Liver (tissue), 9 donors: ENCODE measurements around the gene INPP4B. TPM values are rescaled to one million over a fixed set of nuclear protein-coding genes. Genes with fewer than 3 reads are reported as not detected.

Experiments used
- DNase-seq: peaks from one replicate; pipeline ENCODE4 v3.0.0-alpha.2; 2017; ENCODE audit warnings: low spot score
- H3K27ac ChIP-seq, 2 donors: one replicate each; pipeline ENCODE4 v1.7.0; 2013; ENCODE audit warnings: inconsistent platforms in 2 of 2, low read length in 2 of 2, control low read depth in 1 of 2, low read depth in 1 of 2, mild to moderate bottlenecking in 1 of 2
- H3K27me3 ChIP-seq, 4 donors: one replicate each; pipeline versions ENCODE4 v1.6.1 to v1.7.0; 2013; ENCODE audit warnings: low read length in 3 of 4, inconsistent platforms in 1 of 4, mild to moderate bottlenecking in 1 of 4, moderate library complexity in 1 of 4; ENCODE audit not compliant: control insufficient read depth in 4 of 4, insufficient read depth in 4 of 4
- H3K36me3 ChIP-seq, 4 donors: one replicate each; pipeline versions ENCODE4 v1.6.1 to v1.7.0; 2013; ENCODE audit warnings: low read length in 3 of 4, mild to moderate bottlenecking in 3 of 4, low read depth in 1 of 4, moderate library complexity in 1 of 4; ENCODE audit not compliant: control insufficient read depth in 4 of 4, insufficient read depth in 3 of 4
- H3K4me1 ChIP-seq, 4 donors: one replicate each; pipeline versions ENCODE4 v1.6.1 to v1.7.0; 2013; ENCODE audit warnings: low read length in 3 of 4, mild to moderate bottlenecking in 3 of 4, moderate library complexity in 1 of 4; ENCODE audit not compliant: control insufficient read depth in 4 of 4, insufficient read depth in 4 of 4
- H3K4me3 ChIP-seq, 3 donors: one replicate each; pipeline versions ENCODE4 v1.6.1 to v1.7.0; 2013; ENCODE audit warnings: low read length in 3 of 3, control low read depth in 1 of 3, low read depth in 1 of 3, mild to moderate bottlenecking in 1 of 3
- H3K9ac ChIP-seq, 2 donors: one replicate each; pipeline ENCODE4 v1.7.0; 2013; ENCODE audit warnings: low read length in 2 of 2, mild to moderate bottlenecking in 2 of 2, moderate library complexity in 2 of 2, control low read depth in 1 of 2, low read depth in 1 of 2
- H3K9me3 ChIP-seq, 4 donors: one replicate each; pipeline versions ENCODE4 v1.6.1 to v1.7.0; 2013; ENCODE audit warnings: low read length in 3 of 4; ENCODE audit not compliant: control insufficient read depth in 4 of 4
- CTCF ChIP-seq: fragments of 150-350 bp; IDR thresholded peaks from 2 replicates; pipeline ENCODE4 v1.5.1; 2017; ENCODE audit warnings: improper control_type of control experiment, low read depth, low read length; ENCODE audit not compliant: missing input control
- EGR1 ChIP-seq, 2 donors: IDR thresholded peaks; 2 replicates each; pipeline ENCODE4 v1.6.1; 2016 to 2018; ENCODE audit warnings: antibody characterized with exemption in 2 of 2, low read depth in 2 of 2
- FOXA1 ChIP-seq: IDR thresholded peaks from 2 replicates; pipeline ENCODE4 v1.6.1; 2016; ENCODE audit warnings: antibody characterized with exemption
- GABPA ChIP-seq, 2 donors: IDR thresholded peaks in 1 of 2; conservative IDR thresholded peaks in 1 of 2; 2 replicates each; pipeline ENCODE4 v1.6.1; 2016; ENCODE audit warnings: antibody characterized with exemption in 2 of 2, mild to moderate bottlenecking in 1 of 2, moderate library complexity in 1 of 2
- HNF4A ChIP-seq, 2 donors: conservative IDR thresholded peaks; 2 replicates each; pipeline ENCODE4 v1.6.1; 2016; ENCODE audit warnings: antibody characterized with exemption in 2 of 2, mild to moderate bottlenecking in 2 of 2
- HNF4G ChIP-seq: IDR thresholded peaks from 2 replicates; pipeline ENCODE4 v1.6.1; 2016; ENCODE audit warnings: antibody characterized with exemption
- JUND ChIP-seq, 2 donors: IDR thresholded peaks; 2 replicates each; pipeline ENCODE4 v1.6.1; 2016; ENCODE audit warnings: antibody characterized with exemption in 2 of 2
- NR2F2 ChIP-seq: IDR thresholded peaks from 2 replicates; pipeline ENCODE4 v1.6.1; 2016; ENCODE audit warnings: antibody characterized with exemption
- RAD21 ChIP-seq, 2 donors: IDR thresholded peaks; 2 replicates each; pipeline ENCODE4 v1.6.1; 2016; ENCODE audit warnings: antibody characterized with exemption in 2 of 2, mild to moderate bottlenecking in 2 of 2
- REST ChIP-seq: IDR thresholded peaks from 2 replicates; pipeline ENCODE4 v1.6.1; 2016; ENCODE audit warnings: antibody characterized with exemption, mild to moderate bottlenecking
- SP1 ChIP-seq: IDR thresholded peaks from 2 replicates; pipeline ENCODE4 v1.6.1; 2018; ENCODE audit warnings: antibody characterized with exemption, mild to moderate bottlenecking
- TAF1 ChIP-seq: conservative IDR thresholded peaks from 2 replicates; pipeline ENCODE4 v1.6.1; 2016; ENCODE audit warnings: antibody characterized with exemption, mild to moderate bottlenecking
- YY1 ChIP-seq: IDR thresholded peaks from 2 replicates; pipeline ENCODE4 v1.6.1; 2016; ENCODE audit warnings: antibody characterized with exemption, mild to moderate bottlenecking
- ZBTB33 ChIP-seq: IDR thresholded peaks from 2 replicates; pipeline ENCODE4 v1.6.1; 2016; ENCODE audit warnings: antibody characterized with exemption
- WGBS: extraction: QIAGEN DNeasy Blood & Tissue Kit; methylation state at CpG from one replicate; pipeline ENCODE4 v1.1.7; 2013; 5-methylcytosine and 5-hydroxymethylcytosine counted together
- polyA plus RNA-seq, 2 donors: library from polyadenylated mRNA; stranded (reverse) in 1 of 2; unstranded in 1 of 2; fragments of 200-250 nt in 1 of 2; fragments of >200 nt in 1 of 2; fragmentation: Nextera tagmentation in 1 of 2; extraction: Ambion mirVana in 1 of 2; gene quantifications; one replicate each; pipeline versions ENCODE4 v1.2.1 to v1.2.3, GENCODE V29; 2013 to 2015
- total RNA-seq, 2 donors: library from RNA; depleted of rRNA; stranded (reverse); fragments of >200 nt; gene quantifications; one replicate each; pipeline ENCODE4 v1.2.3, GENCODE V29; 2014
- TF ChIP-seq, protein P1 (sequence below): IDR thresholded peaks from 2 replicates; pipeline ENCODE4 v1.6.1; 2016; ENCODE audit warnings: antibody characterized with exemption
- donor health status: healthy.
- donor health status: healthy.
- donor health status: healthy.
- donor health status: healthy.
- donor health status: healthy.

INPP4B gene
- total and polyA plus RNA-seq, 4 donors, result 0.43 to 2.8 (median 1.6) TPM

GRCh38 chr4:142194905-142195304 lies 651.2 kb downstream of the INPP4B start:
- Histone ChIP-seq H3K27me3 (no peaks in the 10 kb centered on the region), H3K4me1 (no peaks in the 10 kb centered on the region), H3K27ac (no peak overlapping the region), H3K4me3 (no peak overlapping the region), H3K9ac (no peak overlapping the region), H3K36me3 (no peaks in the 10 kb centered on the region), H3K9me3 (no peaks in the 10 kb centered on the region)
- no peak for TF ChIP-seq YY1
- no peak for TF ChIP-seq RAD21 (IDR thresholded peaks at IDR 0.05)
- TF ChIP-seq ZBTB33, result no peak
- TF ChIP-seq TAF1, result no peak
- TF ChIP-seq EGR1 (IDR thresholded peaks at IDR 0.05; ENCODE audit: low read depth in 2 of 2), result no peak
- TF ChIP-seq, protein P1, sequence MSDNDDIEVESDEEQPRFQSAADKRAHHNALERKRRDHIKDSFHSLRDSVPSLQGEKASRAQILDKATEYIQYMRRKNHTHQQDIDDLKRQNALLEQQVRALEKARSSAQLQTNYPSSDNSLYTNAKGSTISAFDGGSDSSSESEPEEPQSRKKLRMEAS, result no peak
- no peak for TF ChIP-seq NR2F2
- TF ChIP-seq HNF4G, result no peak
- no peak for TF ChIP-seq SP1
- no peak for DNase-seq
- WGBS, result 76% methylated on average over 2 of the region's 2 CpGs

GRCh38 chr4:142191901-142192300 lies 654.2 kb downstream of the INPP4B start:
- H3K9ac ChIP-seq, result no peak overlapping the region
- no peaks in the 10 kb centered on the region for H3K9me3 ChIP-seq
- H3K4me1 ChIP-seq, result no peaks in the 10 kb centered on the region
- H3K4me3 ChIP-seq, result no peak overlapping the region
- no peak overlapping the region for H3K27ac ChIP-seq
- no peaks in the 10 kb centered on the region for H3K36me3 ChIP-seq
- TF ChIP-seq HNF4G (no peak), JUND (IDR thresholded peaks at IDR 0.05) (no peak), CTCF (no peak), FOXA1 (no peak), ZBTB33 (no peak), RAD21 (IDR thresholded peaks at IDR 0.05) (no peak), HNF4A (conservative IDR thresholded peaks at IDR 0.05) (no peak), EGR1 (IDR thresholded peaks at IDR 0.05; ENCODE audit: low read depth in 2 of 2) (no peak), GABPA (IDR thresholded peaks at IDR 0.05 in 1 of 2, conservative IDR thresholded peaks at IDR 0.05 in 1 of 2) (no peak), NR2F2 (no peak), REST (no peak)
- TF ChIP-seq, protein P1, result no peak
- WGBS, result 49% methylated on average over 3 of the region's 3 CpGs
- DNase-seq, result no peak
- no peaks in the 10 kb centered on the region for H3K27me3 ChIP-seq
